UCSD-AML1 (cell line): Measurements from ENCODE around the gene DLX4.

Experiments used
- DNase-seq: peaks from one replicate; lab custom pipeline; 2025; ENCODE audit not compliant: unreplicated experiment; lab: John Stamatoyannopoulos, UW

DLX4 gene

GRCh38 chr17:50003911-50004310 is 34.9 kb downstream of the DLX4 start:
- DNase-seq: no peak

- DNase-seq: no peak
Measured at GRCh38 chr17:50009282-50009681, 40.3 kb downstream of the DLX4 start.

- DNase-seq: no peak
Measured at GRCh38 chr17:50013079-50013478, 44.1 kb downstream of the DLX4 start.

- DNase-seq: no peak
Measured at GRCh38 chr17:50014471-50015088, 45.6 kb downstream of the DLX4 start.

GRCh38 chr17:50015146-50015545 is 46.2 kb downstream of the DLX4 start:
- no peak for DNase-seq

- DNase-seq: no peak
Measured at GRCh38 chr17:50018909-50019308, 49.9 kb downstream of the DLX4 start.

- no peak for DNase-seq
Measured at GRCh38 chr17:50020841-50021599, 52.0 kb downstream of the DLX4 start.

- no peak for DNase-seq
Measured at GRCh38 chr17:50021681-50022370, 52.8 kb downstream of the DLX4 start.

GRCh38 chr17:50022463-50023130 is 53.6 kb downstream of the DLX4 start:
- no peak for DNase-seq

GRCh38 chr17:50023520-50023919 is 54.5 kb downstream of the DLX4 start:
- DNase-seq: no peak
